ENCODE data around the gene IFI27L2. TPM values are rescaled to one million over a fixed set of nuclear protein-coding genes. Genes with fewer than 3 reads are reported as not detected.

IFI27L2 gene
- total and polyA plus RNA-seq, 2 of the 8 experiments (the other 6 are each of a cell fraction or from before 2014, with no cell fraction given), result 14.0 to 69.6 TPM

- TF ChIP-seq CHD1 (IDR thresholded peaks at IDR 0.05; ENCODE audit: low read depth, low read length) (no peak), SP1 (IDR thresholded peaks at IDR 0.05; ENCODE audit: low read depth, low read length) (no peak), KDM1A (IDR thresholded peaks at IDR 0.05; ENCODE audit: borderline replicate concordance, low read length) (no peak)
Observed at GRCh38 chr14:94124582-94125377, 4.6 kb downstream of the IFI27L2 start (continued).
